Uterus (tissue), 2 donors: ENCODE data around the gene CFAP69.

Experiments used
- CTCF ChIP-seq, 4 experiments: fragments of 200-600 bp in 2 of 4; fragments of 450-650 bp in 2 of 4; sonication (generic) in 2 of 4; IDR thresholded peaks; one replicate each; pipeline ENCODE4 v1.5.1; 2016 to 2019; ENCODE audit warnings: antibody characterized with exemption in 4 of 4, mild to moderate bottlenecking in 2 of 4, moderate library complexity in 1 of 4
- POLR2A ChIP-seq, 2 donors: fragments of 450-650 bp; IDR thresholded peaks; one replicate each; pipeline ENCODE4 v1.6.1; 2016; ENCODE audit warnings: antibody characterized with exemption in 2 of 2, mild to moderate bottlenecking in 1 of 2, moderate library complexity in 1 of 2

- TF ChIP-seq CTCF (IDR thresholded peaks at IDR 0.05) (no peak), POLR2A (IDR thresholded peaks at IDR 0.05) (no peak)
Measured at GRCh38 chr7:90210475-90210874, 34.5 kb upstream of the CFAP69 start.
